Stimulated activated naive CD8-positive, alpha-beta T cell treated with anti-CD3 and anti-CD28 coated beads, Interleukin-15, amount 100 ng/mL, for 72 hours (primary cell): ENCODE data around the gene MBP.

Experiments used
- ATAC-seq: fragments of 150-1000 bp; cut with Tn5 transposase; 2 replicates; pipeline ENCODE4 v1.10.0; 2021; ENCODE audit warnings: mild to moderate bottlenecking, moderate library complexity
- DNase-seq, 2 donors: peaks; one replicate each; pipeline ENCODE4 v3.0.0; 2021 to 2022
- H3K27ac Mint-ChIP-seq, 2 donors: one replicate each; pipeline ENCODE4 v1.8.0; 2022; ENCODE audit warnings: mild to moderate bottlenecking in 2 of 2, mixed read lengths in 2 of 2, moderate library complexity in 2 of 2
- H3K27me3 Mint-ChIP-seq: one replicate; pipeline ENCODE4 v1.8.0; 2022; ENCODE audit warnings: mixed read lengths
- H3K4me1 Mint-ChIP-seq: one replicate; pipeline ENCODE4 v1.8.0; 2022; ENCODE audit warnings: mild to moderate bottlenecking, mixed read lengths
- H3K4me3 Mint-ChIP-seq, 2 donors: one replicate each; pipeline ENCODE4 v1.8.0; 2022; ENCODE audit warnings: mild to moderate bottlenecking in 2 of 2, mixed read lengths in 2 of 2, moderate library complexity in 1 of 2
- H3K9me3 Mint-ChIP-seq, 2 donors: one replicate each; pipeline ENCODE4 v1.8.0; 2022; ENCODE audit warnings: mixed read lengths in 2 of 2

MBP gene

GRCh38 chr18:77067291-77068061 is 65.1 kb downstream of the MBP start:
- Mint-ChIP-seq H3K4me1 (peaks cover 100% of the 10 kb centered on the region), H3K9me3 (no peaks in the 10 kb centered on the region), H3K4me3 (peak overlapping the region; percentile 78 to 79), H3K27ac (peak overlapping the region; percentile 89 to 94), H3K27me3 (no peaks in the 10 kb centered on the region)
- peak; percentile 72 to 81 for DNase-seq
- ATAC-seq = peak; percentile 73

- Mint-ChIP-seq H3K27ac (peak overlapping the region in 1 of 2 donors; percentile 94), H3K9me3 (no peaks in the 10 kb centered on the region), H3K4me3 (peak overlapping the region; percentile 78 to 79), H3K4me1 (peaks cover 100% of the 10 kb centered on the region), H3K27me3 (no peaks in the 10 kb centered on the region)
- ATAC-seq (no peak), DNase-seq (no peak)
These were observed 65.9 kb downstream of the MBP start for GRCh38 chr18:77066689-77067088.

- Mint-ChIP-seq H3K9me3 (no peaks in the 10 kb centered on the region), H3K27ac (peak overlapping the region in 1 of 2 donors; percentile 92), H3K27me3 (no peaks in the 10 kb centered on the region), H3K4me3 (peak overlapping the region; percentile 12 to 44), H3K4me1 (peaks cover 100% of the 10 kb centered on the region)
- DNase-seq (no peak), ATAC-seq (no peak)
These were observed 66.5 kb downstream of the MBP start for GRCh38 chr18:77066101-77066500.

GRCh38 chr18:77065221-77065981 is 67.2 kb downstream of the MBP start:
- peak overlapping the region; percentile 44 to 55 for H3K4me3 Mint-ChIP-seq
- DNase-seq = peak in 1 of 2 donors; percentile 68
- H3K27ac Mint-ChIP-seq = peak overlapping the region; percentile 68 to 92
- H3K4me1 Mint-ChIP-seq = peaks cover 100% of the 10 kb centered on the region
- peak; percentile 36 for ATAC-seq
- H3K9me3 Mint-ChIP-seq = no peaks in the 10 kb centered on the region
- no peaks in the 10 kb centered on the region for H3K27me3 Mint-ChIP-seq

- DNase-seq (peak; percentile 74 to 86), ATAC-seq (peak; percentile 59)
- peak overlapping the region; percentile 99 to 100 for H3K27ac Mint-ChIP-seq
- no peaks in the 10 kb centered on the region for H3K27me3 Mint-ChIP-seq
- peak overlapping the region; percentile 82 to 83 for H3K4me3 Mint-ChIP-seq
- H3K4me1 Mint-ChIP-seq = peaks cover 94% of the 10 kb centered on the region
- no peaks in the 10 kb centered on the region for H3K9me3 Mint-ChIP-seq
These were observed 69.3 kb downstream of the MBP start for GRCh38 chr18:77063260-77063659.

GRCh38 chr18:77062518-77063003 is 70.0 kb downstream of the MBP start:
- peak; percentile 71 to 83 for DNase-seq
- H3K27me3 Mint-ChIP-seq = no peaks in the 10 kb centered on the region

GRCh38 chr18:77061946-77062517 is 70.6 kb downstream of the MBP start:
- H3K27ac Mint-ChIP-seq = peak overlapping the region; percentile 99 to 100
- no peaks in the 10 kb centered on the region for H3K9me3 Mint-ChIP-seq
- ATAC-seq = no peak
- no peaks in the 10 kb centered on the region for H3K27me3 Mint-ChIP-seq
- peak overlapping the region; percentile 82 to 83 for H3K4me3 Mint-ChIP-seq
- peaks cover 86% of the 10 kb centered on the region for H3K4me1 Mint-ChIP-seq
- peak in 1 of 2 donors; percentile 45 for DNase-seq

More at GRCh38 chr18:77062518-77063003, 70.0 kb downstream of the MBP start:
- Mint-ChIP-seq H3K4me1 (peaks cover 87% of the 10 kb centered on the region), H3K9me3 (no peaks in the 10 kb centered on the region), H3K27ac (peak overlapping the region; percentile 99 to 100), H3K4me3 (peak overlapping the region; percentile 82 to 83)
- ATAC-seq = peak; percentile 81

- Mint-ChIP-seq H3K4me3 (peak overlapping the region; percentile 82 to 83), H3K4me1 (peaks cover 86% of the 10 kb centered on the region), H3K27me3 (no peaks in the 10 kb centered on the region), H3K9me3 (no peaks in the 10 kb centered on the region), H3K27ac (peak overlapping the region; percentile 99 to 100)
- peak; percentile 47 for ATAC-seq
- peak in 1 of 2 donors; percentile 38 for DNase-seq
These were observed 71.2 kb downstream of the MBP start for GRCh38 chr18:77061281-77061945.

- DNase-seq = no peak
- no peak overlapping the region for H3K27ac Mint-ChIP-seq
- no peaks in the 10 kb centered on the region for H3K27me3 Mint-ChIP-seq
- H3K9me3 Mint-ChIP-seq = no peaks in the 10 kb centered on the region
- H3K4me1 Mint-ChIP-seq = peaks cover 86% of the 10 kb centered on the region
- H3K4me3 Mint-ChIP-seq = no peak overlapping the region
- no peak for ATAC-seq
These were observed 72.4 kb downstream of the MBP start for GRCh38 chr18:77060151-77060550.

GRCh38 chr18:77059294-77059916 is 73.2 kb downstream of the MBP start:
- ATAC-seq = no peak
- Mint-ChIP-seq H3K4me1 (peaks cover 86% of the 10 kb centered on the region), H3K27ac (no peak overlapping the region), H3K4me3 (no peak overlapping the region), H3K27me3 (no peaks in the 10 kb centered on the region), H3K9me3 (no peaks in the 10 kb centered on the region)
- peak in 1 of 2 donors; percentile 58 for DNase-seq

GRCh38 chr18:77058290-77058835 is 74.2 kb downstream of the MBP start:
- Mint-ChIP-seq H3K27ac (no peak overlapping the region), H3K4me1 (peaks cover 86% of the 10 kb centered on the region), H3K4me3 (no peak overlapping the region), H3K27me3 (no peaks in the 10 kb centered on the region), H3K9me3 (no peaks in the 10 kb centered on the region)
- DNase-seq = no peak
- no peak for ATAC-seq

GRCh38 chr18:77057006-77057395 is 75.6 kb downstream of the MBP start:
- Mint-ChIP-seq H3K27ac (peak overlapping the region; percentile 72 to 81), H3K4me3 (peak overlapping the region in 1 of 2 donors; percentile 50)

GRCh38 chr18:77056344-77057005 is 76.1 kb downstream of the MBP start:
- no peak for DNase-seq
- Mint-ChIP-seq H3K9me3 (no peaks in the 10 kb centered on the region), H3K4me3 (peak overlapping the region; percentile 50 to 85), H3K27me3 (no peaks in the 10 kb centered on the region), H3K4me1 (peaks cover 80% of the 10 kb centered on the region), H3K27ac (peak overlapping the region; percentile 72 to 81)
- no peak for ATAC-seq

More at GRCh38 chr18:77057006-77057395, 75.6 kb downstream of the MBP start:
- DNase-seq (no peak), ATAC-seq (no peak)
- peaks cover 82% of the 10 kb centered on the region for H3K4me1 Mint-ChIP-seq
- H3K9me3 Mint-ChIP-seq = no peaks in the 10 kb centered on the region
- H3K27me3 Mint-ChIP-seq = no peaks in the 10 kb centered on the region
